GM12875 (cell line): ENCODE measurements around the gene PLXNC1.

Experiments
- H3K4me3 ChIP-seq: one replicate; pipeline ENCODE4 v1.5.1; 2011; ENCODE audit warnings: low read depth, low read length, control low read depth
- CTCF ChIP-seq: IDR thresholded peaks from 2 replicates; pipeline ENCODE4 v1.5.1; 2011; ENCODE audit warnings: low read depth, mild to moderate bottlenecking, control low read depth, inconsistent platforms, low read length, moderate library complexity, borderline replicate concordance; ENCODE audit not compliant: insufficient read depth

PLXNC1 gene

DNA sequence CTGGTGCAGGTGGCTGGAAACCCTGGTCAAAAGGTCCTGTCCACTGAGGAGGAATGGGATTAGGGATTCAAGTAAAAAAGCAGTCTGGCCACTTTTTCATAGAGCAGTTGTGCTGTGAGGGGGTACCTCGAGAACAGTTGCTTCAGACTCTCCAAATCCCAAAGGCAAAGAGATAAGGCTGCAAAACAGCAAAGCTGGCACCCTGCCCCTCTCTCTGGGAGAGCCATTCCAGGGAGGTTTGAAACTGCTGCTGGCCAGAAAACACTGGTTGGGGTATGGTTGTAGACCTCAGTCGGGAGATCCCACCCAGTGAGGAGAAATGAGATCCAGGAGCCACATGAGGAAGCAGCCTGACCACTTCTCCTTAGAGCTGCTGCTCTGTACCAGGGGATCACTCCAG lies 174.0 kb downstream of the PLXNC1 start:
- TF ChIP-seq CTCF = no peak
- no peak overlapping the region for H3K4me3 ChIP-seq

GRCh38 chr12:94326234-94326633 lies 177.9 kb downstream of the PLXNC1 start:
- no peak overlapping the region for H3K4me3 ChIP-seq
- TF ChIP-seq CTCF = no peak

- H3K4me3 ChIP-seq = no peak overlapping the region
- no peak for TF ChIP-seq CTCF
These were observed 178.3 kb downstream of the PLXNC1 start for GRCh38 chr12:94326727-94327126.

DNA sequence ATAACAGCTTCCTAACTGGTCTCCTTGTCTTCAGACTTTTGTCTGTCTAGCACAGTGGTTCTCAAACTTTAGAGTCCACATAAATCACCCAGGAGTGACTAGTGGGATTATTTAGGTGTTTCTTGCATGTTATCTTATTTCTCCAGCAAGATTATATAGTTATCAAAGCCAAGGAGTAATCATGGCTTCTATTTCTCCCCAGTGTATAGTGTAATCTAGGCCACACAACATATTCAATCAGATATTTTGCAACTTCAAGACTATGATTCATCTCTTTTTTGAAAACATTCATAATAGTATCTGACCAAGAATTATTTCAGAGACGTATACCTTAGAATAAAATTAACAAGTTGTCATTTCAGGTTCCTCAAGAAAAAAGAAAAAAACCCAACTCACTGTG lies 179.4 kb downstream of the PLXNC1 start:
- H3K4me3 ChIP-seq = no peak overlapping the region
- no peak for TF ChIP-seq CTCF

GRCh38 chr12:94329366-94329765 lies 181.0 kb downstream of the PLXNC1 start:
- H3K4me3 ChIP-seq = no peak overlapping the region
- no peak for TF ChIP-seq CTCF

DNA sequence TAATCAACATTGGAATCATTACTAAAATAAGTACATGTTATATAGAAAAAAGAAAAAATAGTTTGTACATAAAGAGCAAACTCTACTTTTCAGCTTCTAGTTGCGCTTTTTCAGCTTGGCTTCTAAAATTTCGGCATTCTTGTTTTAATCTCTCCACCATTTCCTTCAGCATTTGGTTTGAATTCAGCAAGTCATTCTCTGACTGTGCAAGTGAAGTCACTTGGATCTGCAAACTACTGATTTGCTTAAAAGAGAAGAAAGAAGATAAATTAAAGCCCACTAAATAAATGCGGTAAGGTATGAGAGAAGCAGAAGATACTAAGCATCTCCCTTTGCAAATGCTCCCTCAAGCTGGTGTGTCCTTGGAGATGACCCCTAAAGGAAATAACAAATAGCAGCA lies 185.0 kb downstream of the PLXNC1 start:
- no peak for TF ChIP-seq CTCF
- no peak overlapping the region for H3K4me3 ChIP-seq

DNA sequence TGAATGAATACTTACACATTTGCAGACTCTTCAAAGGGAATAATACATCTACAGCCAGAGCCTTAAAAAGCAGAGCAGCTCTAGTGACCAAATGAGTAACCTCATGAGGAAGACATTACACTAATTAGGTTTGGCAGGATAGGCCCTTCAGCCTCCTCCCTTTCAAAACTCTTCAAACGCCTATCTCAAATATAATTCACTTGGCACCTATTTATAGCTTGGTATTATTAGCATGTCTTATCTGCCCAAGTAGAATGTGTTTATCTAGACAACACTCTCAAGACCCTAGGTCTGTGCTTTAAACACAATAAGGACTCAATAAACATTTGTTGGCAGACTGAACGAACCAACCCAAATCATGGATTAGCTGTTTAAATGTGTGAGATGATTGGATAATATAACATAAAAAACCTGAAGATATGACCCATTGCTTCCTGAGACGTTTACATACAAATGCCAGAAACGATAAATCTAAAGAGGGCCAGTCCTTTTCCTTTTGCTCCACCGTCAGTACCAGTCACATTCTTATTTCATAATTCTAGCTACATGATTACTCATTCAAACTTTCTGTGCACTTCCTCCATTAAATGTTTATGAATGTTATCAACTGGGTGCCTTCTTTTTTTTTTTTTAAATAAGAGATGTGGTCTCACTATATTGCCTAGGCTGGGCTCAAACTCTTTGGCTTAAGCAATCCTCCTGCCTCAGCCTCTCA lies 188.0 kb downstream of the PLXNC1 start:
- H3K4me3 ChIP-seq = no peak overlapping the region
- no peak for TF ChIP-seq CTCF
